CD4-positive, alpha-beta T cell (primary cell): Measurements from ENCODE around the gene SLC2A13. TPM values are rescaled to one million over a fixed set of nuclear protein-coding genes. Genes with fewer than 3 reads are reported as not detected.

ENCODE experiments used
- ATAC-seq: fragments of 200-7000 bp; cut with Tn5 transposase; one replicate; pipeline ENCODE4 v1.10.0; 2022; ENCODE audit warnings: mild to moderate bottlenecking; ENCODE audit not compliant: poor library complexity
- CTCF ChIA-PET: fragments of 350-600 bp; sonication (Branson Sonifier 250); formaldehyde crosslinking; loops from one replicate; lab custom pipeline; 2021; ENCODE audit warnings: antibody characterized with exemption, inconsistent platforms; lab: Charles Lee
- POLR2A ChIA-PET: fragments of 350-600 bp; sonication (Branson Sonifier 250); formaldehyde crosslinking; loops from one replicate; lab custom pipeline; 2021; ENCODE audit warnings: antibody characterized with exemption, inconsistent platforms; lab: Charles Lee
- DNase-seq, 14 experiments: peaks; one replicate each; pipeline ENCODE4 v3.0.0-alpha.2; 2013 to 2020; ENCODE audit warnings: mixed read lengths in 2 of 14
- H3K27ac ChIP-seq, 2 donors: one replicate each; pipeline versions ENCODE4 v1.5.1 to v1.7.0; 2013; ENCODE audit warnings: low read length in 2 of 2, low read depth in 1 of 2, mild to moderate bottlenecking in 1 of 2
- H3K27me3 ChIP-seq, 2 experiments: 1 replicate in 1 of 2; 2 replicates in 1 of 2; pipeline versions ENCODE4 v1.6.1 to v1.7.0; 2013; ENCODE audit warnings: low read length in 2 of 2, control low read depth in 1 of 2, mild to moderate bottlenecking in 1 of 2, moderate library complexity in 1 of 2; ENCODE audit not compliant: insufficient read depth in 2 of 2, control insufficient read depth in 1 of 2
- H3K36me3 ChIP-seq: one replicate; pipeline ENCODE4 v1.6.1; 2013; ENCODE audit warnings: low read length, control low read depth; ENCODE audit not compliant: insufficient read depth
- H3K4me1 ChIP-seq: one replicate; pipeline ENCODE4 v1.6.1; 2013; ENCODE audit warnings: low read length, control low read depth; ENCODE audit not compliant: insufficient read depth
- H3K4me3 ChIP-seq: one replicate; pipeline ENCODE4 v1.5.1; 2013; ENCODE audit warnings: mild to moderate bottlenecking, low read length, moderate library complexity
- H3K9me3 ChIP-seq, 2 experiments: 1 replicate in 1 of 2; 2 replicates in 1 of 2; pipeline versions ENCODE4 v1.6.1 to v1.7.0; 2013; ENCODE audit warnings: low read length in 2 of 2, mild to moderate bottlenecking in 2 of 2, control low read depth in 1 of 2, moderate library complexity in 1 of 2; ENCODE audit not compliant: control insufficient read depth in 1 of 2, insufficient read depth in 1 of 2
- H3K27ac Mint-ChIP-seq: one replicate; pipeline ENCODE4 v1.8.0; 2020; ENCODE audit warnings: mixed read lengths
- H3K27me3 Mint-ChIP-seq: one replicate; pipeline ENCODE4 v1.8.0; 2021; ENCODE audit warnings: mixed read lengths
- H3K36me3 Mint-ChIP-seq: one replicate; pipeline ENCODE4 v1.8.0; 2021; ENCODE audit warnings: low read depth, mixed read lengths
- H3K4me1 Mint-ChIP-seq: one replicate; pipeline ENCODE4 v1.8.0; 2021; ENCODE audit warnings: low read depth, mixed read lengths
- H3K4me3 Mint-ChIP-seq: one replicate; pipeline ENCODE4 v1.8.0; 2020; ENCODE audit warnings: mild to moderate bottlenecking, mixed read lengths
- H3K9me3 Mint-ChIP-seq: one replicate; pipeline ENCODE4 v1.8.0; 2020; ENCODE audit warnings: mixed read lengths
- intact Hi-C, 2 experiments: fragments of 100-400 bp; cut with DNase I in 1 of 2; cut with micrococcal nuclease in 1 of 2; formaldehyde crosslinking; loops; one replicate each; pipeline versions ENCODE4 v1.15.1 to v1.9.0; 2023 to 2025; cut with DNase I, micrococcal nuclease
- total RNA-seq, 174 experiments: library from RNA in 2 of 174; stranded (reverse) in 2 of 174; gene quantifications; one replicate each; pipeline ENCODE4 v1.2.3 and lab custom pipeline; 2021 to 2026
- TF ChIP-seq, protein P1 (sequence below): fragments of 200-600 bp; IDR thresholded peaks from one replicate; pipeline ENCODE4 v1.8.0; 2022; ENCODE audit warnings: antibody characterized with exemption, mild to moderate bottlenecking

Gene SLC2A13
- total RNA-seq, 2 experiments from 2014 or later = 1.6 to 1.7 TPM

DNA sequence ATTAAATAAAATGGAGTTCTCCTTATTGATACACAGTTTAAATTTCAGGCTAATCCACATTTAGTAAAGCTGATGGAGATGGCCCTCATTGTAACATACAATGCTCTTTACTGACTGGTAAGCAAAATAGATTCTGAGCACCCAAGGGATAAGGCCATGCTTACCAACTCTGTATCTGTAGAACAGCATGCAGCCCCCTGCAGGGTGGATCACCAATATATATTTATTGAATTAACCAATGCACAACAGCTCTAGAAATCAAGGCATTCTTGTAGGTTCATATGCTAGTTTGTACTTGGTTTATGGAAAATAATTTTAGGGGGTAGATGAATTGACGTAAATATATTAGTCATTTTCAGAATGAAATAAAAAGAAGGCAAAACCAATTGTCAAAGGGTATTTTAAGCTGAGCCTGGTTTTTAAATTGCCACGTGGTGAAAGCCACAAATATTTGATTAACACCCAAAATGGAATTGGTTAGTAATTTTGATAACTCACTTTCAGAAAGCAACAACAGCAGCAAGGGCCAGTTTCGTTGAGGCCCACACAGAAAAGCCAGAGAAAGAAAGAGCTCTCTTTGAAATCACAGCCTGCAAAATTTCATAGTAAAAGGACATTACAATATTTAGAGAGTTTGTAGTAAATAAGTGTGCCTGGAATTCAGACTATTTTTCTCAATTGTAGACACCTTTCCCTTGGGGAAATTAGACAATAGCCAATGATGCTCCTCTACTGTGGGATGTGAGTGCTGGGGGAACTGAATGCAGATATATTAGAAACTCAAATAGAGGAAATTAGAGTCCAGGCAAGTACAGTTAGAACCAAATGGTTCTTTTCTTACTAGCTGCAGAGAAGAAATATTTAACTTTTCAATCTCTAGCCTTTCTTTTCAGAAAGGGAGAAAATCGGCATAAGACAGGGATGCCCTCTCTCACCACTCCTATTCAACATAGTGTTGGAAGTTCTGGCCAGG, 270.1 kb downstream of the SLC2A13 start:
- H3K9me3 ChIP-seq = no peaks in the 10 kb centered on the region
- intact Hi-C loops = no loop called here
- no peaks in the 10 kb centered on the region for H3K36me3 ChIP-seq
- Mint-ChIP-seq H3K36me3 (no peaks in the 10 kb centered on the region), H3K4me1 (no peaks in the 10 kb centered on the region), H3K9me3 (no peaks in the 10 kb centered on the region), H3K4me3 (no peak overlapping the region), H3K27me3 (no peaks in the 10 kb centered on the region), H3K27ac (no peak overlapping the region)
- TF ChIP-seq, protein P1, sequence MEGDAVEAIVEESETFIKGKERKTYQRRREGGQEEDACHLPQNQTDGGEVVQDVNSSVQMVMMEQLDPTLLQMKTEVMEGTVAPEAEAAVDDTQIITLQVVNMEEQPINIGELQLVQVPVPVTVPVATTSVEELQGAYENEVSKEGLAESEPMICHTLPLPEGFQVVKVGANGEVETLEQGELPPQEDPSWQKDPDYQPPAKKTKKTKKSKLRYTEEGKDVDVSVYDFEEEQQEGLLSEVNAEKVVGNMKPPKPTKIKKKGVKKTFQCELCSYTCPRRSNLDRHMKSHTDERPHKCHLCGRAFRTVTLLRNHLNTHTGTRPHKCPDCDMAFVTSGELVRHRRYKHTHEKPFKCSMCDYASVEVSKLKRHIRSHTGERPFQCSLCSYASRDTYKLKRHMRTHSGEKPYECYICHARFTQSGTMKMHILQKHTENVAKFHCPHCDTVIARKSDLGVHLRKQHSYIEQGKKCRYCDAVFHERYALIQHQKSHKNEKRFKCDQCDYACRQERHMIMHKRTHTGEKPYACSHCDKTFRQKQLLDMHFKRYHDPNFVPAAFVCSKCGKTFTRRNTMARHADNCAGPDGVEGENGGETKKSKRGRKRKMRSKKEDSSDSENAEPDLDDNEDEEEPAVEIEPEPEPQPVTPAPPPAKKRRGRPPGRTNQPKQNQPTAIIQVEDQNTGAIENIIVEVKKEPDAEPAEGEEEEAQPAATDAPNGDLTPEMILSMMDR = no peak
- no peak overlapping the region for H3K4me3 ChIP-seq
- no peaks in the 10 kb centered on the region for H3K27me3 ChIP-seq
- no peaks in the 10 kb centered on the region for H3K4me1 ChIP-seq
- DNase-seq (no peak), ATAC-seq (no peak)
- ChIA-PET CTCF (no interaction called here), POLR2A (no interaction called here)
- H3K27ac ChIP-seq = no peak overlapping the region

DNA sequence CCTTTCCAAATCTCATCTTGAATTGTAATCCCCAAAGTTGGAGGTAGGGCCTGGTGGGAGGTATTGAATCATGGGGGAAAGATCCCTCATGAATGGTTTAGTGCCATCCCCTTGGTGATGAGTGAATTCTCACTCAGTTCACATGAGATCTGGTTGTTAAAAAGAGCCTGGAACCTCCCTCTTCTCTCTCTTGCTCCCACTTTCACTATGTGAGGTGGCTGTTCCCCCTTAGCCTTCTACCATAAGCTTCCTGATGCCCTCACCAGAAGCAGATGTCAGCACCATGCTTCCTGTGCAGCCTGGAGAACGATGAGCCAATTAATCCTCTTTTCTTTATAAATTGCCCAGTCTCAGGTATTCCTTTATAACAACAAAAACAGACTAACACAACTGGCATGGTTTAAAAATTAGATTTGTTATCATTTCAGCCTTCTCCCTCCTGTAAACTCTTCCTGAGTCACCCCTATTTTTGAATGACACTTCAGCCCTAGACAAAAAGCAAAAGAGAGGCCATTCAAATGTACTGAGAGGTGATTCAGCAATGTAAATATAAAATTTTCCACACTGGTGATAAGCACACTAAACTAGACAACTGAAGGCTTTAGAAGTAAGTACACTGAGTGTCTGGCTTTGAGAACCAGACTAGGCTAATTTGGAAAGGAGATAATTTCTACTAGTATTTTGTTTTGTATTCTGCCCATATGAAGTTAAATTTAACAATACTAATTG, 274.1 kb downstream of the SLC2A13 start:
- peaks cover 6% of the 10 kb centered on the region for H3K9me3 Mint-ChIP-seq
- H3K4me3 Mint-ChIP-seq = no peak overlapping the region
- H3K27ac Mint-ChIP-seq = no peak overlapping the region
- H3K27me3 Mint-ChIP-seq = no peaks in the 10 kb centered on the region
- no peaks in the 10 kb centered on the region for H3K36me3 ChIP-seq
- H3K9me3 ChIP-seq = no peaks in the 10 kb centered on the region
- ChIA-PET CTCF (no interaction called here), POLR2A (no interaction called here)
- no peaks in the 10 kb centered on the region for H3K36me3 Mint-ChIP-seq
- H3K27me3 ChIP-seq = no peaks in the 10 kb centered on the region
- H3K4me1 Mint-ChIP-seq = no peaks in the 10 kb centered on the region
- no peak for ATAC-seq
- H3K4me3 ChIP-seq = no peak overlapping the region
- DNase-seq = no peak
- no peaks in the 10 kb centered on the region for H3K4me1 ChIP-seq
- intact Hi-C loops = no loop called here
- TF ChIP-seq, protein P1 = no peak
- no peak overlapping the region for H3K27ac ChIP-seq

DNA sequence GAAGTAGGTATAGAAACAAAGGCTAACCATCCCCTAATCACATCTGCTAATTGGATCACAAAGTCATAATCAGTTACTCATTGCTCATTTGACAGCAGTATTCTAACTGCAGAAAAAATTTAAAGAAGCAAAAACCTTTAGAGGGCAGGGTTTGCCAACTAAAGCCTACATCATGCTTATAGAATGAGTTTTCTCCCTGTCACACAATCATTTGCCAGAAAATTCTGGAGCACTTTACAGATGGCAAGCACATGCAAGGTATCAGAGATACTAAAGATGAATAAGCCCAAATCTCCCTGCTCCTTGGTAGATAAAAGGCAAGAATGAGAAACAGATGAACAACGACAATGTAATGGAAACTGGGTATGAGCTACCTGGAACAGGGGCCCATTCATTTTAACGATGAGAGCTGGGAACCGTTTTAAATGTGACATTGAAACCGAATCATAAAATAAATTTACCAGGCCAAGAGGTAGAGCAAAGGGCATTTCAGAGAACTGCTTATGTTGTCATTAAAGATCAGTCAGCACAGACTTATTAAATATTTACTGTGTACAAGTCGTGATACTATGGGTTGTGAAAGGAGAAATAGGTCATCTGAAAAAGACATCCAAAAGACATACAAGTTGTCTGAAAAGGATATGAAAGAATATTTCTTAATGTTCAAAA, 274.9 kb downstream of the SLC2A13 start:
- ChIA-PET POLR2A (no interaction called here), CTCF (no interaction called here)
- H3K27ac Mint-ChIP-seq = no peak overlapping the region
- H3K4me3 ChIP-seq = no peak overlapping the region
- intact Hi-C loops = no loop called here
- H3K27me3 Mint-ChIP-seq = no peaks in the 10 kb centered on the region
- H3K4me1 Mint-ChIP-seq = no peaks in the 10 kb centered on the region
- H3K9me3 Mint-ChIP-seq = peaks cover 6% of the 10 kb centered on the region
- H3K27ac ChIP-seq = no peak overlapping the region
- TF ChIP-seq, protein P1 = no peak
- DNase-seq (no peak), ATAC-seq (no peak)
- H3K4me3 Mint-ChIP-seq = no peak overlapping the region
- no peaks in the 10 kb centered on the region for H3K4me1 ChIP-seq
- no peaks in the 10 kb centered on the region for H3K36me3 ChIP-seq
- H3K27me3 ChIP-seq = no peaks in the 10 kb centered on the region
- H3K36me3 Mint-ChIP-seq = no peaks in the 10 kb centered on the region
- H3K9me3 ChIP-seq = no peaks in the 10 kb centered on the region
